ENCODE measurements around the gene ZDHHC11. TPM values are rescaled to one million over a fixed set of nuclear protein-coding genes. Genes with fewer than 3 reads are reported as not detected.

The ZDHHC11 gene
- total RNA-seq, 1 donor from 2014 or later = 73.0 TPM

GRCh38 chr5:867300-867870, 16.6 kb upstream of the ZDHHC11 start:
- Mint-ChIP-seq H3K9me3 (ENCODE audit: unreplicated experiment) (peaks cover 4% of the 10 kb centered on the region), H3K27ac (ENCODE audit: unreplicated experiment) (no peak overlapping the region), H3K4me3 (ENCODE audit: unreplicated experiment) (no peak overlapping the region), H3K36me3 (ENCODE audit: unreplicated experiment) (peaks cover 5% of the 10 kb centered on the region), H3K4me1 (ENCODE audit: low read depth, unreplicated experiment) (peaks cover 3% of the 10 kb centered on the region), H3K27me3 (ENCODE audit: unreplicated experiment) (no peaks in the 10 kb centered on the region)
- TF ChIP-seq CTCF (IDR thresholded peaks at IDR 0.05; ENCODE audit: partially characterized antibody, unreplicated experiment) = peak; percentile 11
- no peak for DNase-seq

GRCh38 chr5:865771-866170, 15.0 kb upstream of the ZDHHC11 start:
- peaks cover 3% of the 10 kb centered on the region for H3K4me1 Mint-ChIP-seq (ENCODE audit: low read depth, unreplicated experiment)
- H3K36me3 Mint-ChIP-seq (ENCODE audit: unreplicated experiment) = peaks cover 5% of the 10 kb centered on the region
- TF ChIP-seq CTCF (IDR thresholded peaks at IDR 0.05; ENCODE audit: partially characterized antibody, unreplicated experiment) = no peak
- H3K9me3 Mint-ChIP-seq (ENCODE audit: unreplicated experiment) = peaks cover 6% of the 10 kb centered on the region
- no peak for DNase-seq
- H3K4me3 Mint-ChIP-seq (ENCODE audit: unreplicated experiment) = no peak overlapping the region
- H3K27ac Mint-ChIP-seq (ENCODE audit: unreplicated experiment) = no peak overlapping the region
- no peaks in the 10 kb centered on the region for H3K27me3 Mint-ChIP-seq (ENCODE audit: unreplicated experiment)

GRCh38 chr5:865168-865521, 14.4 kb upstream of the ZDHHC11 start:
- Mint-ChIP-seq H3K36me3 (ENCODE audit: unreplicated experiment) (peaks cover 5% of the 10 kb centered on the region), H3K27ac (ENCODE audit: unreplicated experiment) (no peak overlapping the region), H3K4me1 (ENCODE audit: low read depth, unreplicated experiment) (peaks cover 3% of the 10 kb centered on the region), H3K9me3 (ENCODE audit: unreplicated experiment) (peaks cover 8% of the 10 kb centered on the region), H3K27me3 (ENCODE audit: unreplicated experiment) (no peaks in the 10 kb centered on the region), H3K4me3 (ENCODE audit: unreplicated experiment) (no peak overlapping the region)
- no peak for TF ChIP-seq CTCF (IDR thresholded peaks at IDR 0.05; ENCODE audit: partially characterized antibody, unreplicated experiment)
- no peak for DNase-seq

- Mint-ChIP-seq H3K4me1 (ENCODE audit: low read depth, unreplicated experiment) (peaks cover 3% of the 10 kb centered on the region), H3K36me3 (ENCODE audit: unreplicated experiment) (peaks cover 3% of the 10 kb centered on the region), H3K27me3 (ENCODE audit: unreplicated experiment) (no peaks in the 10 kb centered on the region), H3K4me3 (ENCODE audit: unreplicated experiment) (no peak overlapping the region), H3K9me3 (ENCODE audit: unreplicated experiment) (peaks cover 8% of the 10 kb centered on the region), H3K27ac (ENCODE audit: unreplicated experiment) (no peak overlapping the region)
- no peak for DNase-seq
- no peak for TF ChIP-seq CTCF (IDR thresholded peaks at IDR 0.05; ENCODE audit: partially characterized antibody, unreplicated experiment)
Measured at GRCh38 chr5:864492-865167, 13.8 kb upstream of the ZDHHC11 start.

GRCh38 chr5:863244-863805, 12.5 kb upstream of the ZDHHC11 start:
- H3K36me3 Mint-ChIP-seq (ENCODE audit: unreplicated experiment) = no peaks in the 10 kb centered on the region
- TF ChIP-seq CTCF (IDR thresholded peaks at IDR 0.05; ENCODE audit: partially characterized antibody, unreplicated experiment) = no peak
- peaks cover 2% of the 10 kb centered on the region for H3K27me3 Mint-ChIP-seq (ENCODE audit: unreplicated experiment)
- peaks cover 3% of the 10 kb centered on the region for H3K4me1 Mint-ChIP-seq (ENCODE audit: low read depth, unreplicated experiment)
- no peak overlapping the region for H3K4me3 Mint-ChIP-seq (ENCODE audit: unreplicated experiment)
- H3K9me3 Mint-ChIP-seq (ENCODE audit: unreplicated experiment) = peaks cover 8% of the 10 kb centered on the region
- H3K27ac Mint-ChIP-seq (ENCODE audit: unreplicated experiment) = no peak overlapping the region
- DNase-seq = no peak

Data from glutamatergic neuron (in vitro differentiated cells).